Measurements from ENCODE around the gene SCYGR5.

Gene SCYGR5

GRCh38 chr2:227632827-227633226, 33.8 kb upstream of the SCYGR5 start:
- Histone ChIP-seq H3K4me3 (ENCODE audit: low read depth, low read length) (no peak overlapping the region), H4K8ac (ENCODE audit: low read depth, low read length) (no peak overlapping the region), H3K79me1 (ENCODE audit: low read length) (no peaks in the 10 kb centered on the region), H3K18ac (ENCODE audit: low read length) (no peak overlapping the region), H4K12ac (ENCODE audit: low read depth, low read length) (no peak overlapping the region), H3K4me2 (ENCODE audit: low read length) (no peak overlapping the region), H3K79me2 (ENCODE audit: control insufficient read depth, insufficient read depth, low read length, poor library complexity) (no peaks in the 10 kb centered on the region), H2BK12ac (ENCODE audit: low read length) (no peak overlapping the region), H3K4ac (ENCODE audit: low read depth, low read length) (no peak overlapping the region), H2BK120ac (ENCODE audit: insufficient read depth, low read length, poor library complexity) (no peak overlapping the region), H3K27me3 (ENCODE audit: insufficient read depth, low read length) (no peaks in the 10 kb centered on the region), H3K4me1 (ENCODE audit: control insufficient read depth in 1 of 2, insufficient read depth in 2 of 2, low read length in 2 of 2) (no peaks in the 10 kb centered on the region), H3K27ac (ENCODE audit: low read depth, low read length) (no peak overlapping the region), H2AFZ (ENCODE audit: insufficient read depth, low read length, poor library complexity) (no peak overlapping the region), H3K36me3 (ENCODE audit: control insufficient read depth in 1 of 2, insufficient read depth in 2 of 2, low read length in 2 of 2) (no peaks in the 10 kb centered on the region), H3K23ac (ENCODE audit: low read length) (no peak overlapping the region), H4K91ac (ENCODE audit: low read depth, low read length) (no peak overlapping the region), H2BK5ac (ENCODE audit: low read depth, low read length, poor library complexity) (no peak overlapping the region), H3K9ac (ENCODE audit: low read length) (no peak overlapping the region), H2AK5ac (ENCODE audit: low read length) (no peak overlapping the region), H3K14ac (ENCODE audit: low read length) (no peak overlapping the region), H3K9me3 (ENCODE audit: insufficient read depth, low read depth, low read length) (no peaks in the 10 kb centered on the region)
- no CpG with 5 or more reads among the region's 6 CpGs for WGBS (ENCODE audit: extremely low coverage, insufficient coverage, insufficient read length)
- DNase-seq: no peak

DNA sequence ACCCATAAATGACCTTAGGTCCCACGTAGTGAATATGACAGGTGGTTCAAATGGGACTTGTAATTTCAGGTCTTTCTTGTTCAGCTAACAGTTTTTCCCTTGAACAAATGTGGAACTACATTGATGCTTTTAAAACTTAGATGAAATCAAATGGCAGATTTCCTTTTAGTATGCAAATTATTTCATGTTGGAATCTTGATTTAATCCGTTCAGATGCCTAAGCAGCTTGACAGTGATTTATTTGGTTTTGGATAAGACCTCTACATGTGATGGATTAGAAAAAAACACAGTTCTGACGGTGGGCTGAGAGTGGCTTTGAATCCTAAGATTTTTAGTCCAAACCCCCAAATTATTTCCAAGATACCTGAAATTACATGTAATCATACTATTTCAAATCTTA, 32.4 kb upstream of the SCYGR5 start:
- no peaks in the 10 kb centered on the region for H3K79me2 ChIP-seq (ENCODE audit: control insufficient read depth, insufficient read depth, low read length, poor library complexity)
- no peaks in the 10 kb centered on the region for H3K79me1 ChIP-seq (ENCODE audit: low read length)
- no peak overlapping the region for H2BK120ac ChIP-seq (ENCODE audit: insufficient read depth, low read length, poor library complexity)
- no peaks in the 10 kb centered on the region for H3K9me3 ChIP-seq (ENCODE audit: insufficient read depth, low read depth, low read length)
- H4K12ac ChIP-seq (ENCODE audit: low read depth, low read length): no peak overlapping the region
- H2AK5ac ChIP-seq (ENCODE audit: low read length): no peak overlapping the region
- no peak overlapping the region for H3K9ac ChIP-seq (ENCODE audit: low read length)
- H2BK12ac ChIP-seq (ENCODE audit: low read length): no peak overlapping the region
- H4K8ac ChIP-seq (ENCODE audit: low read depth, low read length): no peak overlapping the region
- H4K91ac ChIP-seq (ENCODE audit: low read depth, low read length): no peak overlapping the region
- no peaks in the 10 kb centered on the region for H3K4me1 ChIP-seq (ENCODE audit: control insufficient read depth in 1 of 2, insufficient read depth in 2 of 2, low read length in 2 of 2)
- no peak overlapping the region for H2AFZ ChIP-seq (ENCODE audit: insufficient read depth, low read length, poor library complexity)
- H3K18ac ChIP-seq (ENCODE audit: low read length): no peak overlapping the region
- H2BK5ac ChIP-seq (ENCODE audit: low read depth, low read length, poor library complexity): no peak overlapping the region
- H3K23ac ChIP-seq (ENCODE audit: low read length): no peak overlapping the region
- no peak for DNase-seq
- no peaks in the 10 kb centered on the region for H3K36me3 ChIP-seq (ENCODE audit: control insufficient read depth in 1 of 2, insufficient read depth in 2 of 2, low read length in 2 of 2)
- no peak overlapping the region for H3K4ac ChIP-seq (ENCODE audit: low read depth, low read length)
- no CpG with 5 or more reads among the region's 3 CpGs for WGBS (ENCODE audit: extremely low coverage, insufficient coverage, insufficient read length)
- no peaks in the 10 kb centered on the region for H3K27me3 ChIP-seq (ENCODE audit: insufficient read depth, low read length)
- no peak overlapping the region for H3K27ac ChIP-seq (ENCODE audit: low read depth, low read length)
- no peak overlapping the region for H3K4me3 ChIP-seq (ENCODE audit: low read depth, low read length)
- H3K4me2 ChIP-seq (ENCODE audit: low read length): no peak overlapping the region
- H3K14ac ChIP-seq (ENCODE audit: low read length): no peak overlapping the region

GRCh38 chr2:227642656-227643055, 23.9 kb upstream of the SCYGR5 start:
- H3K9ac ChIP-seq (ENCODE audit: low read length): no peak overlapping the region
- no peaks in the 10 kb centered on the region for H3K36me3 ChIP-seq (ENCODE audit: control insufficient read depth in 1 of 2, insufficient read depth in 2 of 2, low read length in 2 of 2)
- H3K4me1 ChIP-seq (ENCODE audit: control insufficient read depth in 1 of 2, insufficient read depth in 2 of 2, low read length in 2 of 2): no peaks in the 10 kb centered on the region
- H2AK5ac ChIP-seq (ENCODE audit: low read length): no peak overlapping the region
- no peak overlapping the region for H3K4me2 ChIP-seq (ENCODE audit: low read length)
- H2BK120ac ChIP-seq (ENCODE audit: insufficient read depth, low read length, poor library complexity): no peak overlapping the region
- H3K9me3 ChIP-seq (ENCODE audit: insufficient read depth, low read depth, low read length): no peaks in the 10 kb centered on the region
- no CpG with 5 or more reads among the region's 2 CpGs for WGBS (ENCODE audit: extremely low coverage, insufficient coverage, insufficient read length)
- no peaks in the 10 kb centered on the region for H3K27me3 ChIP-seq (ENCODE audit: insufficient read depth, low read length)
- H2AFZ ChIP-seq (ENCODE audit: insufficient read depth, low read length, poor library complexity): no peak overlapping the region
- H3K79me2 ChIP-seq (ENCODE audit: control insufficient read depth, insufficient read depth, low read length, poor library complexity): no peaks in the 10 kb centered on the region
- H4K8ac ChIP-seq (ENCODE audit: low read depth, low read length): no peak overlapping the region
- no peak overlapping the region for H3K14ac ChIP-seq (ENCODE audit: low read length)
- no peak overlapping the region for H4K12ac ChIP-seq (ENCODE audit: low read depth, low read length)
- H3K23ac ChIP-seq (ENCODE audit: low read length): no peak overlapping the region
- H3K4ac ChIP-seq (ENCODE audit: low read depth, low read length): no peak overlapping the region
- H3K18ac ChIP-seq (ENCODE audit: low read length): no peak overlapping the region
- DNase-seq: no peak
- H3K27ac ChIP-seq (ENCODE audit: low read depth, low read length): no peak overlapping the region
- no peaks in the 10 kb centered on the region for H3K79me1 ChIP-seq (ENCODE audit: low read length)
- H2BK5ac ChIP-seq (ENCODE audit: low read depth, low read length, poor library complexity): no peak overlapping the region
- H3K4me3 ChIP-seq (ENCODE audit: low read depth, low read length): no peak overlapping the region
- H2BK12ac ChIP-seq (ENCODE audit: low read length): no peak overlapping the region
- no peak overlapping the region for H4K91ac ChIP-seq (ENCODE audit: low read depth, low read length)

- Histone ChIP-seq H3K23ac (ENCODE audit: low read length) (no peak overlapping the region), H4K8ac (ENCODE audit: low read depth, low read length) (no peak overlapping the region), H4K12ac (ENCODE audit: low read depth, low read length) (no peak overlapping the region), H3K9me3 (ENCODE audit: insufficient read depth, low read depth, low read length) (no peaks in the 10 kb centered on the region), H2AFZ (ENCODE audit: insufficient read depth, low read length, poor library complexity) (no peak overlapping the region), H3K27me3 (ENCODE audit: insufficient read depth, low read length) (no peaks in the 10 kb centered on the region), H3K18ac (ENCODE audit: low read length) (no peak overlapping the region), H3K36me3 (ENCODE audit: control insufficient read depth in 1 of 2, insufficient read depth in 2 of 2, low read length in 2 of 2) (no peaks in the 10 kb centered on the region), H3K4me3 (ENCODE audit: low read depth, low read length) (no peak overlapping the region), H4K91ac (ENCODE audit: low read depth, low read length) (no peak overlapping the region), H2BK120ac (ENCODE audit: insufficient read depth, low read length, poor library complexity) (no peak overlapping the region), H3K14ac (ENCODE audit: low read length) (no peak overlapping the region), H3K79me1 (ENCODE audit: low read length) (no peaks in the 10 kb centered on the region), H3K4ac (ENCODE audit: low read depth, low read length) (no peak overlapping the region), H3K79me2 (ENCODE audit: control insufficient read depth, insufficient read depth, low read length, poor library complexity) (no peaks in the 10 kb centered on the region), H3K4me2 (ENCODE audit: low read length) (no peak overlapping the region), H2BK5ac (ENCODE audit: low read depth, low read length, poor library complexity) (no peak overlapping the region), H3K9ac (ENCODE audit: low read length) (no peak overlapping the region), H2BK12ac (ENCODE audit: low read length) (no peak overlapping the region), H3K4me1 (ENCODE audit: control insufficient read depth in 1 of 2, insufficient read depth in 2 of 2, low read length in 2 of 2) (no peaks in the 10 kb centered on the region), H3K27ac (ENCODE audit: low read depth, low read length) (no peak overlapping the region), H2AK5ac (ENCODE audit: low read length) (no peak overlapping the region)
- peak in 1 of 2 donors; percentile 32 for DNase-seq
- WGBS (ENCODE audit: extremely low coverage, insufficient coverage, insufficient read length): no CpG with 5 or more reads among the region's 5 CpGs
These were observed 22.5 kb upstream of the SCYGR5 start for GRCh38 chr2:227643990-227644551.
